H1 (cell line): Measurements from ENCODE around the gene EPB41L4A. TPM values are rescaled to one million over a fixed set of nuclear protein-coding genes. Genes with fewer than 3 reads are reported as not detected.

Source experiments
- CTCF ChIA-PET: fragments of 300-600 bp; sonication (Branson Sonifier 250); formaldehyde crosslinking; loops from one replicate; lab custom pipeline; 2021; ENCODE audit not compliant: partially characterized antibody; lab: Charles Lee
- POLR2A ChIA-PET: fragments of 300-600 bp; sonication (Branson Sonifier 250); formaldehyde crosslinking; loops from one replicate; lab custom pipeline; 2021; ENCODE audit warnings: inconsistent platforms; ENCODE audit not compliant: partially characterized antibody; lab: Charles Lee
- DNase-seq, 2 experiments: peaks; one replicate each; pipeline versions ENCODE4 v3.0.0 to v3.0.0-alpha.2; 2010 to 2022; ENCODE audit warnings: low spot score in 2 of 2, low read depth in 1 of 2, mixed read lengths in 1 of 2
- FAIRE-seq: peaks from 2 replicates; lab custom pipeline; 2011; peaks lifted over from hg19 to GRCh38; lab: Jason Lieb, UNC
- H2AFZ ChIP-seq: 2 replicates; pipeline ENCODE4 v1.8.1; 2012; ENCODE audit warnings: low read length, inconsistent platforms
- H2AK5ac ChIP-seq: 2 replicates; pipeline ENCODE4 v1.6.1; 2013; ENCODE audit warnings: low read depth, low read length
- H2BK120ac ChIP-seq: replicated peaks from 2 replicates; pipeline ENCODE3; 2013; ENCODE audit warnings: low read depth, low read length, inconsistent platforms
- H2BK12ac ChIP-seq: 2 replicates; pipeline ENCODE4 v1.6.1; 2013; ENCODE audit warnings: low read depth, low read length
- H2BK15ac ChIP-seq: 2 replicates; pipeline ENCODE4 v1.6.1; 2013; ENCODE audit warnings: low read length
- H2BK20ac ChIP-seq: 2 replicates; pipeline ENCODE4 v1.6.1; 2013; ENCODE audit warnings: low read length
- H2BK5ac ChIP-seq: 2 replicates; pipeline ENCODE4 v1.6.1; 2013; ENCODE audit warnings: low read depth, low read length
- H3K14ac ChIP-seq: 2 replicates; pipeline ENCODE4 v1.6.1; 2013; ENCODE audit warnings: inconsistent platforms; ENCODE audit not compliant: insufficient read length
- H3K18ac ChIP-seq: 2 replicates; pipeline ENCODE4 v1.6.1; 2013; ENCODE audit warnings: low read length; ENCODE audit errors: extremely low read depth
- H3K23ac ChIP-seq: 2 replicates; pipeline ENCODE4 v1.6.1; 2013; ENCODE audit warnings: inconsistent platforms; ENCODE audit not compliant: insufficient read length
- H3K23me2 ChIP-seq: 2 replicates; pipeline ENCODE4 v1.6.1; 2013; ENCODE audit warnings: low read depth, low read length
- H3K27ac ChIP-seq: 2 replicates; pipeline ENCODE4 v1.6.1; 2011; ENCODE audit warnings: low read depth, low read length, inconsistent platforms
- H3K27me3 ChIP-seq, 4 experiments: replicated peaks in 1 of 4; 1 replicate in 1 of 4; 2 replicates in 3 of 4; pipeline versions ENCODE4 v1.6.1 to v1.8.1; 2011 to 2013; ENCODE audit warnings: low read length in 3 of 4, mild to moderate bottlenecking in 3 of 4, inconsistent platforms in 2 of 4, mixed read lengths in 2 of 4, moderate library complexity in 1 of 4; ENCODE audit not compliant: control insufficient read depth in 3 of 4, insufficient read depth in 3 of 4; ENCODE audit errors: extremely low read depth in 1 of 4
- H3K36me3 ChIP-seq, 4 experiments: 2 replicates each; pipeline versions ENCODE4 v1.6.1 to v1.8.1; 2011 to 2013; ENCODE audit warnings: mild to moderate bottlenecking in 4 of 4, low read length in 3 of 4, moderate library complexity in 2 of 4, control low read depth in 1 of 4, inconsistent platforms in 1 of 4; ENCODE audit not compliant: insufficient read depth in 4 of 4, control insufficient read depth in 2 of 4
- H3K4ac ChIP-seq: replicated peaks from 2 replicates; pipeline ENCODE3; 2013; ENCODE audit warnings: low read length, low read depth, mixed read lengths, inconsistent platforms; ENCODE audit not compliant: insufficient read length
- H3K4me1 ChIP-seq, 4 experiments: replicated peaks in 1 of 4; 1 replicate in 1 of 4; 2 replicates in 3 of 4; pipeline versions ENCODE4 v1.6.1 to v1.8.1; 2011 to 2013; ENCODE audit warnings: low read length in 3 of 4, inconsistent platforms in 2 of 4, mixed read lengths in 1 of 4; ENCODE audit not compliant: insufficient read depth in 4 of 4, control insufficient read depth in 3 of 4
- H3K4me2 ChIP-seq, 2 experiments: 2 replicates each; pipeline versions ENCODE4 v1.6.1 to v1.8.1; 2011 to 2013; ENCODE audit warnings: low read depth in 2 of 2, low read length in 2 of 2, control low read depth in 1 of 2, inconsistent platforms in 1 of 2, mild to moderate bottlenecking in 1 of 2; ENCODE audit not compliant: insufficient read depth in 1 of 2
- H3K4me3 ChIP-seq, 4 experiments: fragments of 200-600, 300-600 bp in 1 of 4; sonication (generic), shearing (Covaris generic), sonication (Bioruptor Twin) in 1 of 4; 2 replicates each; pipeline versions ENCODE4 v1.5.1 to v1.8.1; 2011 to 2016; ENCODE audit warnings: low read length in 4 of 4, low read depth in 3 of 4, control low read depth in 2 of 4, inconsistent platforms in 2 of 4, mild to moderate bottlenecking in 2 of 4, mixed read lengths in 1 of 4, moderate library complexity in 1 of 4; ENCODE audit not compliant: insufficient read depth in 2 of 4; ENCODE audit errors: extremely low read depth in 1 of 4
- H3K56ac ChIP-seq: replicated peaks from 2 replicates; pipeline ENCODE3; 2013; ENCODE audit warnings: low read depth, mild to moderate bottlenecking, mixed read lengths, low read length, inconsistent platforms; ENCODE audit not compliant: insufficient read length
- H3K79me1 ChIP-seq: 2 replicates; pipeline ENCODE4 v1.6.1; 2013; ENCODE audit warnings: low read depth, low read length, control low read depth
- H3K79me2 ChIP-seq, 2 experiments: 2 replicates each; pipeline versions ENCODE4 v1.6.1 to v1.8.1; 2012 to 2013; ENCODE audit warnings: low read length in 2 of 2, mild to moderate bottlenecking in 2 of 2, inconsistent platforms in 1 of 2; ENCODE audit not compliant: insufficient read depth in 2 of 2, control insufficient read depth in 1 of 2
- H3K9ac ChIP-seq, 4 experiments: replicated peaks in 1 of 4; 1 replicate in 1 of 4; 2 replicates in 3 of 4; pipeline versions ENCODE4 v1.6.1 to v1.8.1; 2011 to 2013; ENCODE audit warnings: low read depth in 3 of 4, low read length in 3 of 4, control low read depth in 2 of 4, mild to moderate bottlenecking in 2 of 4, moderate library complexity in 2 of 4, inconsistent platforms in 1 of 4; ENCODE audit errors: extremely low read depth in 1 of 4
- H3K9me3 ChIP-seq, 2 experiments: 2 replicates each; pipeline versions ENCODE4 v1.6.1 to v1.8.1; 2012 to 2013; ENCODE audit warnings: mild to moderate bottlenecking in 2 of 2, moderate library complexity in 2 of 2, control low read depth in 1 of 2, inconsistent platforms in 1 of 2, low read depth in 1 of 2, low read length in 1 of 2, mixed read lengths in 1 of 2; ENCODE audit not compliant: insufficient read depth in 2 of 2
- H4K20me1 ChIP-seq, 2 experiments: replicated peaks in 1 of 2; 2 replicates each; pipeline versions ENCODE3 to v1.8.1; 2011 to 2013; ENCODE audit warnings: inconsistent platforms in 2 of 2, low read length in 2 of 2, mild to moderate bottlenecking in 1 of 2; ENCODE audit not compliant: insufficient read depth in 2 of 2, control insufficient read depth in 1 of 2
- H4K5ac ChIP-seq: 2 replicates; pipeline ENCODE4 v1.6.1; 2013; ENCODE audit warnings: low read length, low read depth, mixed read lengths, inconsistent platforms; ENCODE audit not compliant: insufficient read length
- H4K8ac ChIP-seq: 2 replicates; pipeline ENCODE4 v1.8.0; 2013; ENCODE audit warnings: mild to moderate bottlenecking, moderate library complexity, low read length, inconsistent platforms; ENCODE audit not compliant: insufficient read depth; ENCODE audit errors: extremely low read depth
- H4K91ac ChIP-seq: replicated peaks from 2 replicates; pipeline ENCODE3; 2013; ENCODE audit warnings: low read length, mixed read lengths, inconsistent platforms; ENCODE audit not compliant: insufficient read length
- BACH1 ChIP-seq: IDR thresholded peaks from 2 replicates; pipeline ENCODE4 v1.6.1; 2012; ENCODE audit warnings: low read length, improper control_type of control experiment
- CREB1 ChIP-seq: IDR thresholded peaks from 2 replicates; pipeline ENCODE4 v1.6.1; 2012; ENCODE audit warnings: inconsistent platforms
- EZH2 ChIP-seq: fragments of 200-600 bp; sonication (generic); IDR thresholded peaks from 2 replicates; pipeline ENCODE4 v1.7.1; 2012; ENCODE audit warnings: low read depth, mild to moderate bottlenecking, moderate library complexity, low read length, inconsistent platforms; ENCODE audit not compliant: severe bottlenecking
- FOSL1 ChIP-seq: IDR thresholded peaks from 2 replicates; pipeline ENCODE4 v1.6.1; 2011; ENCODE audit warnings: mild to moderate bottlenecking, low read depth, low read length, moderate library complexity; ENCODE audit not compliant: insufficient read depth
- JUN ChIP-seq: IDR thresholded peaks from 2 replicates; pipeline ENCODE4 v1.6.1; 2011; ENCODE audit warnings: low read depth, mild to moderate bottlenecking, improper control_type of control experiment, low read length
- KDM4A ChIP-seq: IDR thresholded peaks from one replicate; pipeline ENCODE4 v1.7.1; 2012; ENCODE audit warnings: low read depth, mild to moderate bottlenecking, moderate library complexity, low read length, inconsistent platforms; ENCODE audit not compliant: severe bottlenecking
- RXRA ChIP-seq: IDR thresholded peaks from 2 replicates; pipeline ENCODE4 v1.6.1; 2011; ENCODE audit warnings: low read depth, mild to moderate bottlenecking, low read length, moderate library complexity; ENCODE audit not compliant: insufficient read depth
- WGBS, 2 experiments: shearing (Covaris generic) in 1 of 2; methylation state at CpG; one replicate each; pipeline versions ENCODE4 v1.1.6 to v1.1.7; 2013 to 2015; ENCODE audit warnings: low lambda C conversion rate in 2 of 2, mixed read lengths in 2 of 2, inconsistent platforms in 1 of 2, low coverage in 1 of 2, missing lambda C conversion rate in 1 of 2; ENCODE audit not compliant: insufficient replicate concordance in 2 of 2, insufficient coverage in 1 of 2, insufficient read length in 1 of 2; ENCODE audit errors: extremely low coverage in 1 of 2, missing lambda C conversion rate in 1 of 2; 5-methylcytosine and 5-hydroxymethylcytosine counted together
- polyA plus RNA-seq, 7 experiments: library from polyadenylated mRNA; depleted of rRNA in 3 of 7; stranded (reverse) in 5 of 7; unstranded in 2 of 7; fragments of >200 nt in 5 of 7; fragments of 200-250 nt in 2 of 7; gene quantifications; 1 replicate in 5 of 7; 2 replicates in 1 of 7; 4 replicates in 1 of 7; pipeline versions ENCODE4 v1.2.1 to v1.2.3, GENCODE V29; 2011 to 2013; ENCODE audit warnings: missing spikeins in 2 of 7, mixed read lengths in 2 of 7
- total RNA-seq: library from RNA; stranded (reverse); fragmentation: NEBNext Ultra II Directional; extraction: Animal tissue kit (Norgen Biotek cat#: 25700); gene quantifications from 2 replicates; pipeline ENCODE4 v1.2.1, GENCODE V29; 2021
- TF ChIP-seq, protein P1 (sequence below), 3 experiments: IDR thresholded peaks; 1 replicate in 2 of 3; 2 replicates in 1 of 3; pipeline versions ENCODE4 v1.5.1 to v1.6.1; 2011; ENCODE audit warnings: low read length in 3 of 3, mild to moderate bottlenecking in 3 of 3, inconsistent platforms in 2 of 3, low read depth in 1 of 3, moderate library complexity in 1 of 3; ENCODE audit not compliant: insufficient read depth in 1 of 3; ENCODE audit errors: control extremely low read depth in 1 of 3
- TF ChIP-seq, protein P2 (sequence below): IDR thresholded peaks from 2 replicates; pipeline ENCODE4 v1.6.1; 2012; ENCODE audit warnings: inconsistent platforms
- TF ChIP-seq, protein P3 (sequence below): IDR thresholded peaks from 2 replicates; pipeline ENCODE4 v1.6.1; 2012; ENCODE audit warnings: inconsistent platforms

Gene EPB41L4A
- total and polyA plus RNA-seq, 2 of the 8 experiments (the other 6 are each of a cell fraction or from before 2014, with no cell fraction given) = 1.6 to 4.6 TPM

DNA sequence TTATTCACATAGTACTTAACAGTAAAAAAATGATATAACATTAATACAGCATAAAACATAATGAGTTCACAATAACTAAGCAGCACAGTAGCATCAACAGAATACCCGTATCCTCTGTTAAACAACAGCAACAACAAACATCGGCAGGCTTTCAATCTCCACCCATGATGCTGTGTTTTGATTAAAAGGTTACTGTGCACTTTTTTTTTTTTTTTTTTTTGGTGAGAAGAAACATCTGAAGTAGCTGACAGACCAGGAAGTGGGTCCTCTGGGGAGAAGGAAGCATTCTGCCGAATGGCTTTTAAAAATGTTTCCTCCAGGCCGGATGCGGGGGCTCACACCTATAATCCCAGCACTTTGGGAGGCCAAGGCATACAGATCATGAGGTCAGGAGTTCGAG, 282.3 kb downstream of the EPB41L4A start:
- Histone ChIP-seq H3K23me2 (no peaks in the 10 kb centered on the region), H4K8ac (no peak overlapping the region), H3K4me2 (no peak overlapping the region), H3K4ac (no peak overlapping the region), H3K27ac (no peak overlapping the region), H3K27me3 (no peaks in the 10 kb centered on the region), H3K9me3 (no peaks in the 10 kb centered on the region), H3K36me3 (no peaks in the 10 kb centered on the region), H4K5ac (no peak overlapping the region), H3K14ac (no peak overlapping the region), H3K18ac (no peak overlapping the region), H3K56ac (no peak overlapping the region), H3K79me2 (no peaks in the 10 kb centered on the region), H3K79me1 (no peaks in the 10 kb centered on the region), H2AFZ (no peak overlapping the region), H2BK15ac (no peak overlapping the region), H4K20me1 (no peaks in the 10 kb centered on the region), H2BK12ac (no peak overlapping the region), H3K4me1 (no peaks in the 10 kb centered on the region), H3K9ac (no peak overlapping the region), H2AK5ac (no peak overlapping the region), H3K4me3 (no peak overlapping the region), H2BK5ac (no peak overlapping the region), H4K91ac (no peak overlapping the region), H3K23ac (no peak overlapping the region), H2BK20ac (no peak overlapping the region), H2BK120ac (no peak overlapping the region)
- no peak for FAIRE-seq
- TF ChIP-seq BACH1 = no peak
- no peak for TF ChIP-seq CREB1
- TF ChIP-seq EZH2 = no peak
- TF ChIP-seq, protein P1, sequence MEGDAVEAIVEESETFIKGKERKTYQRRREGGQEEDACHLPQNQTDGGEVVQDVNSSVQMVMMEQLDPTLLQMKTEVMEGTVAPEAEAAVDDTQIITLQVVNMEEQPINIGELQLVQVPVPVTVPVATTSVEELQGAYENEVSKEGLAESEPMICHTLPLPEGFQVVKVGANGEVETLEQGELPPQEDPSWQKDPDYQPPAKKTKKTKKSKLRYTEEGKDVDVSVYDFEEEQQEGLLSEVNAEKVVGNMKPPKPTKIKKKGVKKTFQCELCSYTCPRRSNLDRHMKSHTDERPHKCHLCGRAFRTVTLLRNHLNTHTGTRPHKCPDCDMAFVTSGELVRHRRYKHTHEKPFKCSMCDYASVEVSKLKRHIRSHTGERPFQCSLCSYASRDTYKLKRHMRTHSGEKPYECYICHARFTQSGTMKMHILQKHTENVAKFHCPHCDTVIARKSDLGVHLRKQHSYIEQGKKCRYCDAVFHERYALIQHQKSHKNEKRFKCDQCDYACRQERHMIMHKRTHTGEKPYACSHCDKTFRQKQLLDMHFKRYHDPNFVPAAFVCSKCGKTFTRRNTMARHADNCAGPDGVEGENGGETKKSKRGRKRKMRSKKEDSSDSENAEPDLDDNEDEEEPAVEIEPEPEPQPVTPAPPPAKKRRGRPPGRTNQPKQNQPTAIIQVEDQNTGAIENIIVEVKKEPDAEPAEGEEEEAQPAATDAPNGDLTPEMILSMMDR (IDR thresholded peaks at IDR 0.05; ENCODE audit: control extremely low read depth in 1 of 3, insufficient read depth in 1 of 3, low read depth in 1 of 3, low read length in 3 of 3) = no peak
- TF ChIP-seq, protein P2, sequence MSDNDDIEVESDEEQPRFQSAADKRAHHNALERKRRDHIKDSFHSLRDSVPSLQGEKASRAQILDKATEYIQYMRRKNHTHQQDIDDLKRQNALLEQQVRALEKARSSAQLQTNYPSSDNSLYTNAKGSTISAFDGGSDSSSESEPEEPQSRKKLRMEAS = no peak
- TF ChIP-seq, protein P3, sequence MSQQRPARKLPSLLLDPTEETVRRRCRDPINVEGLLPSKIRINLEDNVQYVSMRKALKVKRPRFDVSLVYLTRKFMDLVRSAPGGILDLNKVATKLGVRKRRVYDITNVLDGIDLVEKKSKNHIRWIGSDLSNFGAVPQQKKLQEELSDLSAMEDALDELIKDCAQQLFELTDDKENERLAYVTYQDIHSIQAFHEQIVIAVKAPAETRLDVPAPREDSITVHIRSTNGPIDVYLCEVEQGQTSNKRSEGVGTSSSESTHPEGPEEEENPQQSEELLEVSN = no peak
- TF ChIP-seq JUN = no peak
- TF ChIP-seq FOSL1 = no peak
- TF ChIP-seq KDM4A = no peak
- TF ChIP-seq RXRA = no peak
- POLR2A ChIA-PET = no interaction called here
- WGBS, 2 experiments = 88% methylated on average over 6 of the region's 6 CpGs; no CpG with 5 or more reads in 1 of the 2 experiments
- DNase-seq = no peak
- CTCF ChIA-PET = interaction anchor here (1.2 kb wide), 1 partner anchor 10 kb away, joined by 6 read pairs; no protein-coding TSS in a partner anchor
